Activated CD4-positive, alpha-beta T cell treated with anti-CD3 and anti-CD28 coated beads, Interleukin-2, amount 50 U/mL, for 48 hours (primary cell): ENCODE results near the gene FGF18.

Experiments
- DNase-seq, 2 experiments: peaks; one replicate each; pipeline ENCODE4 v3.0.0-alpha.2; 2020

FGF18 gene

DNA sequence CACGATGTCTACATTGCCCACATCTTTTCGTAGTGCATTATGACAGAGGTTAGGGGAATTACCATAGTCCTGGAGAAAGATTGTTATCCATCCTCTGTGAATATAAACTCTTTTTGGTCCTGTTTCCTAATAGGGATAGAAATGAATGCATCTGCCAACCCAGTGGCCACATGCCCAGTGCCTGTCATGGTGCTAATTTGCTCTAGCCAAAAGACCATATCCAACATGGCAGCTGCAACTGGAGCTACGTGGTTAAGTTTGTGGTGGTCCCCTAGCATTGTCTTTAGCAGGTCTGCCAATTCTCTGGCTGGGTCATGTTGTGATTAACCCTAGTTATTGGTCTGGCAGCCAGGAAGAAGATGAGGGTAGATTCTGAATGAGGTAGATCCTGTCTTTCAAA lies 87.5 kb downstream of the FGF18 start:
- DNase-seq = no peak
